ENCODE measurements around the gene F5. TPM values are rescaled to one million over a fixed set of nuclear protein-coding genes. Genes with fewer than 3 reads are reported as not detected.
A peak's percentile ranks its signal among the peaks of the same experiment; 100 is the strongest.

Gene F5
- total and polyA plus RNA-seq, 4 experiments from 2014 or later = 1.4 to 6.1 (median 4.1) TPM

DNA sequence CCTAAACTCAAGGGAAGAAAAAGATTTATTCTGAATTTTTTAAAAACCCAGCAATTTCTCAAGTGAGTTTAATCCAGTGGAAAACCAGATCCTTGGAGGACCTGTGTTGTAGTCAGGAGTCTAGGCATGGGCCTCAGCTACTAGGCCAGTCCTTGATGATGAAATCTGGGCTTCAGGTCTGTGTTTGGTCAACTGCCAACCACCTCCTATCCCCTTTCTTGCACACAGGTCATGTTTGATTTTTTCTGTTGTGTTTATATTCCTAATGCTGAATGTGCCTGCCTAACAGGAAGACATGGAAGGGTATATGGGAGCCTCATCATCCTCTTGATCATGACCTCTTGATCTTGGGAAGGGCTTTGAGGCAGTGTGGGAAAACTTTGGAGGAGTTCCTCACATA, 62.4 kb downstream of the F5 start:
- H3K9me3 Mint-ChIP-seq = no peaks in the 10 kb centered on the region
- H3K36me3 Mint-ChIP-seq = peaks cover 0 to 3% of the 10 kb centered on the region in 2 donors
- peaks cover 0 to 3% of the 10 kb centered on the region in 2 donors for H3K27me3 Mint-ChIP-seq

GRCh38 chr1:169521226-169521625, 65.1 kb downstream of the F5 start:
- Mint-ChIP-seq H3K27ac (no peak overlapping the region), H3K4me3 (no peak overlapping the region), H3K4me1 (no peaks in the 10 kb centered on the region), H3K9me3 (no peaks in the 10 kb centered on the region), H3K27me3 (no peaks in the 10 kb centered on the region), H3K36me3 (peaks cover 0 to 7% of the 10 kb centered on the region in 2 donors)
- Histone ChIP-seq H3K36me3 (ENCODE audit: insufficient read depth, low read length) (no peaks in the 10 kb centered on the region), H3K4me3 (ENCODE audit: low read length in 2 of 2) (no peak overlapping the region), H3K9me3 (ENCODE audit: control insufficient read depth in 1 of 2, low read length in 2 of 2) (no peaks in the 10 kb centered on the region), H3K27me3 (ENCODE audit: insufficient read depth, low read length) (no peaks in the 10 kb centered on the region), H3K4me1 (ENCODE audit: insufficient read depth, low read length) (no peaks in the 10 kb centered on the region), H3K27ac (ENCODE audit: low read depth, low read length) (no peak overlapping the region)
- intact Hi-C loops (cut with micrococcal nuclease) = no loop called here
- ChIA-PET CTCF (ENCODE audit: partially characterized antibody) (no interaction called here), POLR2A (ENCODE audit: partially characterized antibody) (no interaction called here)
- DNase-seq = no peak

More for the DNA sequence above, 62.4 kb downstream of the F5 start:
- Histone ChIP-seq H3K27ac (ENCODE audit: low read depth, low read length) (no peak overlapping the region), H3K36me3 (ENCODE audit: insufficient read depth, low read length) (no peaks in the 10 kb centered on the region), H3K4me3 (ENCODE audit: low read length in 2 of 2) (no peak overlapping the region), H3K9me3 (ENCODE audit: control insufficient read depth in 1 of 2, low read length in 2 of 2) (no peaks in the 10 kb centered on the region), H3K27me3 (ENCODE audit: insufficient read depth, low read length) (no peaks in the 10 kb centered on the region), H3K4me1 (ENCODE audit: insufficient read depth, low read length) (no peaks in the 10 kb centered on the region)
- H3K4me1 Mint-ChIP-seq = peaks cover 0 to 3% (median 1%) of the 10 kb centered on the region in 4 donors
- DNase-seq = no peak
- no peak overlapping the region for H3K4me3 Mint-ChIP-seq
- intact Hi-C loops (cut with micrococcal nuclease) = no loop called here
- H3K27ac Mint-ChIP-seq = no peak overlapping the region
- ChIA-PET POLR2A (ENCODE audit: partially characterized antibody) (no interaction called here), CTCF (ENCODE audit: partially characterized antibody) (no interaction called here)

DNA sequence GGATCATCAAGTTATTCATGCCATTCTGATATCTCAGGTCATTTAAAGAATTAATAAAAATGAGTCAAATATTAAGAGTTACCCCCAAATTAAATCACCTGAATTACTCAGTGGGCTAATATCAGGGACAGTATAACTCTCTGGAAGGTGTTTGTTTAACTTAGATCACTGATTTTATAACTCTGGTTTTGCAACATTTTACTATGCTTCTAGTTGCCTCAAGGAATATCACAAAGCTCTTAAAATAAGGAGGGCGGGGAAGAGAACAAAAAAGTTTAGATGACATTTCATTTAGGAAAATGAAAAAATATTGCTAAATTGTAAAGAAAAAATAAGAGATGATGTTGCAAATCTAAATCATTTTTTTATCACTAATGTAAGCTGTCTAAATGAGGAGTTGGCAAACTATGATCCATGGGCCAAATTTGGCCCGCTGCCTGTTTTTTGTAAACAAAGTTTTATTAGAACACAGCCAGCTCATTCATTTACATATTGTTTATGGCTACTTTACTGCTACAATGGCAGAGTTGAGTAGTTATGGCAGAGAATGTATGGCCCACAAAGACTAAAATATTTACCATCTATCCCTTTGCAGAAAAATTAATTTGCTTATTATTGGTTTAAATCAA, 68.6 kb downstream of the F5 start:
- no peaks in the 10 kb centered on the region for H3K27me3 ChIP-seq (ENCODE audit: insufficient read depth, low read length)
- H3K27ac ChIP-seq (ENCODE audit: low read depth, low read length) = no peak overlapping the region
- DNase-seq = no peak
- no peak overlapping the region for H3K4me3 ChIP-seq (ENCODE audit: low read length in 2 of 2)
- Mint-ChIP-seq H3K36me3 (peaks cover 0 to 4% of the 10 kb centered on the region in 2 donors), H3K4me1 (no peaks in the 10 kb centered on the region), H3K27me3 (no peaks in the 10 kb centered on the region), H3K4me3 (no peak overlapping the region), H3K9me3 (no peaks in the 10 kb centered on the region), H3K27ac (no peak overlapping the region)
- no peaks in the 10 kb centered on the region for H3K9me3 ChIP-seq (ENCODE audit: control insufficient read depth in 1 of 2, low read length in 2 of 2)
- H3K4me1 ChIP-seq (ENCODE audit: insufficient read depth, low read length) = no peaks in the 10 kb centered on the region
- POLR2A ChIA-PET (ENCODE audit: partially characterized antibody) = no interaction called here
- H3K36me3 ChIP-seq (ENCODE audit: insufficient read depth, low read length) = no peaks in the 10 kb centered on the region
- intact Hi-C loops (cut with micrococcal nuclease) = no loop called here
- CTCF ChIA-PET (ENCODE audit: partially characterized antibody) = no interaction called here

- intact Hi-C loops (cut with micrococcal nuclease) = no loop called here
- Mint-ChIP-seq H3K27me3 (no peaks in the 10 kb centered on the region), H3K4me1 (no peaks in the 10 kb centered on the region), H3K9me3 (no peaks in the 10 kb centered on the region), H3K27ac (no peak overlapping the region), H3K4me3 (no peak overlapping the region), H3K36me3 (peaks cover 0 to 4% of the 10 kb centered on the region in 2 donors)
- H3K27ac ChIP-seq (ENCODE audit: low read depth, low read length) = no peak overlapping the region
- H3K9me3 ChIP-seq (ENCODE audit: control insufficient read depth in 1 of 2, low read length in 2 of 2) = no peaks in the 10 kb centered on the region
- ChIA-PET POLR2A (ENCODE audit: partially characterized antibody) (no interaction called here), CTCF (ENCODE audit: partially characterized antibody) (no interaction called here)
- H3K36me3 ChIP-seq (ENCODE audit: insufficient read depth, low read length) = no peaks in the 10 kb centered on the region
- no peaks in the 10 kb centered on the region for H3K4me1 ChIP-seq (ENCODE audit: insufficient read depth, low read length)
- DNase-seq = no peak
- no peaks in the 10 kb centered on the region for H3K27me3 ChIP-seq (ENCODE audit: insufficient read depth, low read length)
- no peak overlapping the region for H3K4me3 ChIP-seq (ENCODE audit: low read length in 2 of 2)
Measured at GRCh38 chr1:169515641-169516040, 70.6 kb downstream of the F5 start.

GRCh38 chr1:169514566-169515270, 71.6 kb downstream of the F5 start:
- H3K27me3 ChIP-seq (ENCODE audit: insufficient read depth, low read length) = no peaks in the 10 kb centered on the region
- no peak for DNase-seq
- H3K36me3 ChIP-seq (ENCODE audit: insufficient read depth, low read length) = no peaks in the 10 kb centered on the region
- Mint-ChIP-seq H3K4me3 (no peak overlapping the region), H3K27ac (peak overlapping the region in 1 of 7 donors; percentile 20), H3K9me3 (no peaks in the 10 kb centered on the region), H3K4me1 (peaks cover 0 to 4% (median 0%) of the 10 kb centered on the region in 4 donors), H3K27me3 (no peaks in the 10 kb centered on the region), H3K36me3 (peaks cover 0 to 4% of the 10 kb centered on the region in 2 donors)
- no peak overlapping the region for H3K4me3 ChIP-seq (ENCODE audit: low read length in 2 of 2)
- no peak overlapping the region for H3K27ac ChIP-seq (ENCODE audit: low read depth, low read length)
- intact Hi-C loops (cut with micrococcal nuclease) = no loop called here
- no peaks in the 10 kb centered on the region for H3K4me1 ChIP-seq (ENCODE audit: insufficient read depth, low read length)
- ChIA-PET POLR2A (ENCODE audit: partially characterized antibody) (no interaction called here), CTCF (ENCODE audit: partially characterized antibody) (no interaction called here)
- no peaks in the 10 kb centered on the region for H3K9me3 ChIP-seq (ENCODE audit: control insufficient read depth in 1 of 2, low read length in 2 of 2)

- H3K27ac Mint-ChIP-seq = no peak overlapping the region
- Histone ChIP-seq H3K9me3 (ENCODE audit: control insufficient read depth in 1 of 2, low read length in 2 of 2) (no peaks in the 10 kb centered on the region), H3K36me3 (ENCODE audit: insufficient read depth, low read length) (no peaks in the 10 kb centered on the region), H3K27ac (ENCODE audit: low read depth, low read length) (no peak overlapping the region), H3K4me3 (ENCODE audit: low read length in 2 of 2) (no peak overlapping the region), H3K27me3 (ENCODE audit: insufficient read depth, low read length) (no peaks in the 10 kb centered on the region), H3K4me1 (ENCODE audit: insufficient read depth, low read length) (peaks cover 9% of the 10 kb centered on the region)
- H3K27me3 Mint-ChIP-seq = no peaks in the 10 kb centered on the region
- peaks cover 0 to 2% of the 10 kb centered on the region in 2 donors for H3K36me3 Mint-ChIP-seq
- no peaks in the 10 kb centered on the region for H3K9me3 Mint-ChIP-seq
- CTCF ChIA-PET (ENCODE audit: partially characterized antibody) = interaction anchor here (1.1 kb wide), 1 partner anchor 34 kb away, joined by 3 read pairs; no protein-coding TSS in a partner anchor
- H3K4me1 Mint-ChIP-seq = peaks cover 6 to 14% (median 10%) of the 10 kb centered on the region in 4 donors
- intact Hi-C loops (cut with micrococcal nuclease) = no loop called here
- peak overlapping the region in 1 of 8 donors; percentile 36 for H3K4me3 Mint-ChIP-seq
- no peak for DNase-seq
- POLR2A ChIA-PET (ENCODE audit: partially characterized antibody) = no interaction called here
Measured at GRCh38 chr1:169513208-169513607, 73.1 kb downstream of the F5 start.

- intact Hi-C loops (cut with micrococcal nuclease) = no loop called here
- Mint-ChIP-seq H3K36me3 (no peaks in the 10 kb centered on the region), H3K4me3 (no peak overlapping the region), H3K27ac (no peak overlapping the region), H3K9me3 (no peaks in the 10 kb centered on the region), H3K4me1 (peaks cover 11 to 20% (median 18%) of the 10 kb centered on the region in 4 donors), H3K27me3 (no peaks in the 10 kb centered on the region)
- CTCF ChIA-PET (ENCODE audit: partially characterized antibody) = no interaction called here
- Histone ChIP-seq H3K4me3 (ENCODE audit: low read length in 2 of 2) (no peak overlapping the region), H3K4me1 (ENCODE audit: insufficient read depth, low read length) (peaks cover 10% of the 10 kb centered on the region), H3K9me3 (ENCODE audit: control insufficient read depth in 1 of 2, low read length in 2 of 2) (no peaks in the 10 kb centered on the region), H3K27ac (ENCODE audit: low read depth, low read length) (no peak overlapping the region), H3K27me3 (ENCODE audit: insufficient read depth, low read length) (no peaks in the 10 kb centered on the region), H3K36me3 (ENCODE audit: insufficient read depth, low read length) (no peaks in the 10 kb centered on the region)
- no peak for DNase-seq
- POLR2A ChIA-PET (ENCODE audit: partially characterized antibody) = no interaction called here
Measured at GRCh38 chr1:169511316-169512005, 74.8 kb downstream of the F5 start.

All from CD4-positive, alpha-beta memory T cell (primary cell).